Adipose tissue (tissue), 3 donors: ENCODE measurements around the gene RAB22A. TPM values are rescaled to one million over a fixed set of nuclear protein-coding genes. Genes with fewer than 3 reads are reported as not detected.

Experiments used
- H3K27ac ChIP-seq: one replicate; pipeline ENCODE4 v1.5.1; 2013; ENCODE audit warnings: low read depth, low read length
- WGBS, 3 donors: extraction: QIAGEN DNeasy Blood & Tissue Kit; methylation state at CpG; one replicate each; pipeline ENCODE4 v1.1.7; 2013; 5-methylcytosine and 5-hydroxymethylcytosine counted together
- polyA plus RNA-seq, 3 donors: library from polyadenylated mRNA; stranded (reverse); fragments of 200-250 nt; gene quantifications; one replicate each; pipeline ENCODE4 v1.2.3, GENCODE V29; 2013
- donor health status: healthy with polysubstance abuse.
- donor health status: Bipolar disorder and iron deficiency.
- donor health status: healthy.

RAB22A gene
- polyA plus RNA-seq, 3 donors = 2.7 to 10.9 (median 5.4) TPM

DNA sequence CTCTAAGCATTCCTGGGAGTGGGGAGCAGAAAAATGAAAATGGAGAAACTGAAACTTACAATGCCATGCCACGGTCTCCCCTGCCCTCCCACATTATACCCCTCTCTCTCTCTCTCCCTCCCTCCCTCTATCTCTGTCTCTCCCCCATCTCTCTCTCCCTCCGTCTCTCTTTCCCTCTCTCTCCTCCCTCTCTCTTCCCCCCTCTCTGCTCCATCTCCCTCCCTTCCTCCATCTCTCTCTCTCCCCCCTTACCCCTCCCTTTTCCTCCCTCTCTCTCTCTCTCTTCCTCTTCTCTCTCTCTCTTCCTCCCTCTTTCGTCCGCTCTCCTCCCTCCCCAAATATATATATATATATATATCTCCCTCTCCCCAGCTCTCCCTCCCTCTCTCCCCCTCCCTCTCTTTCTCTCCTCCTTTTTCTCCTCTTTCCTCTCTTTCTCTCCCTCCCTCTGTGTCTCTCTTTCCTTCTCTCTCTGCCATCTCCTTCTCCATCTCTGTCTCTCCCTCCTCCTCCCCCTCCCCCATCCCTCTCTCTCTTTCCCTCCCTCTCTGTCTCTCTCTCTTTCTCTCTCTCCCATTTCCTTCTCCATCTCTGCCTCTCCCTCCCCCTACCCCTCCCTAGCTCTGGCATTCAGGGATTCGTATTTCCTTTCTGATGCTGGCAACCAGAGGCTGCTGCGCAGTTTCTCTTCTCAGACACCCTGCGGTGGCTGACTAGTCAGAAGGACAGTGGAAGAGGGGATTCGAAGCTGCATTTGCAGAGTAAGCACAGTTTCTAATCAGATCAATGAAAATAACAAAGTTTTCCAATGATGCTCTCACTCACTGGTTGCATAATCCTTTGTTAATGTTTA lies 65.6 kb downstream of the RAB22A start:
- WGBS, 3 donors = 44 to 46% (median 44%) methylated on average over 8 of the region's 8 CpGs

DNA sequence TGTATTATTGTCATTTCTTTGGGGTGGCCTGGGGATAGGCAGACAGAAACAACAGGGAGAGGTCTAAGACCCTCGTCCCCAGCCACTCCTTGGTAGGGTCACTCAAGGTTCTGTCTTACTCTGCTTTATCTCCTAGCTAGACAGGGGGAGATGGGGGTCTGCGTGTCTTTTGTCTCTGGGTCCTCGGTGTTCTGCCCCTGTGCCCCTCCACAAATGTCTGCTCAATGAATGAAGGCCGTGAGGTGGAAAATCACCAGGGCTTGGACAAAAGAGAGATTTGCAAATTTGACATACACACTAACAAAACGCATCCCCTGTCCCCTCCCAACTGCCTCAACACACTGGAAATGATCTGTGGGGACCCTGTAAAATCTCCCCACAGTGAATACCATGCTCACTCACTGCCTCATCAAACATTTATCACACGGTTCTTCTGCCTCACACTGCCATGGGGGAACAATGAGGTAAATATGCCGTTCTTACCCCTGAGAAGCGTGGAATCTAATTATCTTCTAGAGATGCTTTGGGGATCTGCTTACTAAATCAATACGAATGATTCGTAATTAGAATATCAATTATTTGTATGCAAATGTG lies 66.3 kb downstream of the RAB22A start:
- 56 to 87% (median 84%) methylated on average over 10 of the region's 10 CpGs for WGBS, 3 donors
- no peak overlapping the region for H3K27ac ChIP-seq

More for the DNA sequence above, 65.6 kb downstream of the RAB22A start:
- H3K27ac ChIP-seq = no peak overlapping the region

DNA sequence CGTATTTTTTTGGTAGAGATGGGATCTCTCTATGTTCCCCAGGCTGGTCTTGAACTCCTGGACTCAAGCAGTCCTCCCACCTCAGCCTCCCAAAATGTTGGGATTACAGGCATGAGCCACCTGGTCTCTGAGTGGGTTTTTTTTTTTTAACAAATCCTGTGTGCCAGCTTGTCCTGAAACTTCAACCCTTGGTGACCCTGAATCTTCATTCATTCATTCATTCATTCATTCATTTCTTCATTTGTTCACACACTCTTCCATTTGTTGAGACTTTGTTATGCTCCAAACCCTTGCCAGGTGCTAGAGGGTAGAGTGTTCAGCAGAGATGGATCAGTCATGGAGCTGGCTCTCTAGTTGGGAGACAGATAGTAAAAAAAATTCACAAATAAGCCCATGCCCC lies 67.5 kb downstream of the RAB22A start:
- no peak overlapping the region for H3K27ac ChIP-seq
- WGBS, 3 donors = 56 to 92% (median 90%) methylated on average over 1 of the region's 1 CpG

DNA sequence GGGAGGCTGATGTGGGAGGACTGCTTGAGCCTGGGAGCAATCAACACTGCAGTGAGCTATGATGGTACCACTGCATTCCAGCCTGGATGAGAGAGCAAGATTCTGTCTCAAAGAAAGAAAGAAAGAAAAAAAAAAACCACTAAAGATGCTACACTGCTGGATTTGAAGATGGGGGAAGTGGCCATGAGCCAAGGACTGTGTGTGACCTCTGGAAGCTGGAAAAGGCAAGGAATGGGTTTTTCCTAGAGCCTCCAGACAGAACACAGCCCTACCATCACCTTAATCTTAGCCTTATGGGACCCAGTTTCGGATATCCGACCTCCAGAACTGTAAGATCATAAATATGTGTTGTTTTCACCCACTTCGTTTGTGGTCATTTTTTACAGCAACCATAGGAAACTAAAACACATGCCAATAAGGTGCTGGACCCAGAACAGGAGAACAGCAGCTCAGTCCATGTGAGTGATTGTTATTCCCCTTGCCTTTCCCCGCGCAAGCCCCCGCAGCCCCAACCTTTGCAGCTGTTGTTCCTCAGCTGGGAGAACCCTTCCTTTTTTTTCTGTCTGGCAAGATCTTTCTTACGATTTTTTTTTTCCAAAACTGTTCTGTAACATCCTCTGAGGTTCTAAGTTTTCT lies 68.4 kb downstream of the RAB22A start:
- no peak overlapping the region for H3K27ac ChIP-seq
- 52 to 77% (median 57%) methylated on average over 7 of the region's 7 CpGs for WGBS, 3 donors

DNA sequence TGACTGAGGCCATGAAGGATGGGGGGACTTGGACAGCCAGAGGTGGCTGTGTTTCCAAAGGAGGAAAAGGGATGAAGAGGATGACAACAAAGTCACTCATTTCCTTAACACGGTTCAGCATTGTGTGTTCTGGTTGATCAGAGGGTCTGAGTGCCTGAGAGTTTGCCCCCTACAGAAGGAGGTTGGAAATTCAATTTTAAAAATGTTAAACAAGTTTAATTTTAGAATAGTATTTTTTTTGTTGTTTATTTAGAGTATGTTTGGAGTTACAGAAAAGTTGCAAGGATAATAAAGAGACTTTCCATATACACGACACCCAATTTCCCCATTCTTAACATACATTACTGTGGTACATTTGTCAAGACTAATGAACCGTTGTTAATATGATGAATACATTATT lies 69.2 kb downstream of the RAB22A start:
- H3K27ac ChIP-seq = no peak overlapping the region
- WGBS, 3 donors = 60 to 72% (median 66%) methylated on average over 3 of the region's 3 CpGs

DNA sequence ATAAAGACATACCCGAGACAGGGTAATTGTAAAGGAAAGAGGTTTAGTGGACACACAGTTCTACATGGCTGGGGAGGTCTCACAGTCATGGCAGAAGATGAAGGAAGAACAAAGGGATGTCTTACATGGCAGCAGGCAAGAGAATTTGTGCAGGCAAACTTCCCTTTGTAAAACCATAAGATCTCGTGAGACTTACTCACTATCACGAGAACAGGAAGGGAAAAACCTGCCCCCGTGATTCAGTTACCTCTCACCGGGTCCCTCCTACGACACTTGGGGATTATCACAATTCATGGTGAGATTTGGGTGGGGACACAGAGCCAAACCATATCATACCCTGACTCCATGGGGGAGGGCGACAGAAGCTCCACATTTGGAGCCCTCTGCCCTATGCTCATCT lies 72.1 kb downstream of the RAB22A start:
- H3K27ac ChIP-seq = no peak overlapping the region

DNA sequence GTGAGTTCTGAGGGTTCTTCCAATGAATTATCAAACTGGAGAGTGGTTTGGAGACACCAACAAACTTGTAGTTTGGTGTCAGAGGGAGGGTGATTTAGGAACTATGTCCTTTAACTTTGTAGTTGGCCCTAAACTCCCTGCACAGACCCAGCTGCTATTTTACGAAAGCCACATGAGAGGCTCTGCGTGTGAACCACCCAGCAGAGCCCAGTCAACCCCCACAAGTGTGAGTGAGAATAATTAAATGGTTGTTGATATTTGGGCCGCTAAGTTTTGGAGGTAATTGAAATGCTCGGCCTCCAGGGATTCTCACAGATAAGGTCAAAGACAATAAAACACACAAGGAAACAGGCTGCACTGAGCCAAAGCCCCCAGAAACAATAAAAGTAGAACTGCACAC lies 72.6 kb downstream of the RAB22A start:
- WGBS, 3 donors = 79 to 88% (median 85%) methylated on average over 4 of the region's 4 CpGs
- no peak overlapping the region for H3K27ac ChIP-seq

More for the DNA sequence above, 72.1 kb downstream of the RAB22A start:
- 89 to 94% (median 91%) methylated on average over 7 of the region's 7 CpGs for whole genome bisulfite sequencing, 3 donors

DNA sequence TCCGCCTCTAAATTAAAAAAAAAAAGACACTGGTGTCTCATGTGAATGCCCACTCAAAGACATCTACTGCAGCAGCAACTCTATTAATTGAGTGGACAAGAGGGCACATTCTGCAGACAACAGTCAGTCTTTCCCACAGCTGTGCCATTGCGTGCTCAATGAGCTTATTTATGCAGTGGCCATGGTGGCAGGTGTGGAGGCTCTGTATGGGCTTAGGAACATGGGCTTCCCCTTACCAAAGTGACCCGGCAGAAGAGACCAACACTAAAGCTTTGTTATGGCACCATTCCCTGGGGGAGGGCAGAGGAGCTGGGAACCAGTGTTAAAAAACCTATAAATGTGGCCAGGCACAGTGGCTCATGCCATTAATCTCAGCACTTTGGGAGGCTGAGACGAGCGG lies 75.3 kb downstream of the RAB22A start:
- WGBS, 3 donors = 86 to 95% (median 89%) methylated on average over 5 of the region's 5 CpGs

DNA sequence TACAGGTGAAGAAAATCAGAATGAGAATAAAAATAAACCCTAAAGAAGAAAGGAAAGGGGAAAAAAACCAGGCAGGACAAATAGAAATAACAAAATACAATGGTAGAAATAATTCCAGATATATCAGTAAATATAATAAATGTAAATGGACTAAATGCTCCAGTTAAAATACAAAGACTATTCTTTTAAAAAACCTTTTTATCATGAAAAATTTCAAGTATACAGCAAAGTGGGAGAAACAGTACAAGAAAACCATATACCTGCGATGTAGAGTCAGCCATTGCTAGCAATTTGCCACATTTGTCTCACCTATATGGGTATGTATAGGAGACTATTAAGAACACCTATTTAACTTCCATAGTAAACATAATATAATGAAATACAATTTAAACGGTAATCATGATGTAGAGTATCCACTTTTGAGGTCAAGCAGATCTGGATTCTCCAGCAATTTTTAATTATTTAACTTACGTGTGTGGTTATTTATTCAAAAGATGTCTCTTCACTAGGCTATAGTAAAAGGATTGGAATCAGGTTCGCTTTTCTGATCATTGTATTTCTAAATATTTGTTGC lies 78.6 kb downstream of the RAB22A start:
- H3K27ac ChIP-seq = no peak overlapping the region
- WGBS, 3 donors = 62 to 78% (median 78%) methylated on average over 4 of the region's 4 CpGs

More for the DNA sequence above, 75.3 kb downstream of the RAB22A start:
- H3K27ac ChIP-seq = no peak overlapping the region

DNA sequence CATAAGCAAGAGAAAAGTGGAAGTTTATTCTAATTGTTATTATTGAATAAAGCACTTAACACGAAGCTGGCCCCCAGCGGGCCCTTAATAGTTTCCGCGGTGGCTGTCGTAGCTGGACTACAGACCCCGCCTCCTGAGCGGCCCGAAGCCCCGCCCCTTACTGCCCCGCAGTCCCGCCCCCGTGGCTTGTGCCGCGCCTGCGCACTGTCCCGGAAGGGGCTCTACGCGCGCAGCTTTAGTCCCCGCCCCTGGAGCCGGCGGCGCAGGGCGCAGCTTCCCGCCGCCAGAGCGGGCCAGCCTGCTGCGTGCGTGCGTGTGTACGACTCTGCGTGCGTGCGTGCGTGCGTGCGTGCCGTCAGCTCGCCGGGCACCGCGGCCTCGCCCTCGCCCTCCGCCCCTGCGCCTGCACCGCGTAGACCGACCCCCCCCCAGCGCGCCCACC lies 79.4 kb downstream of the RAB22A start, which contains the start of gene VAPB:
VAPB (plus strand) TSS at position 348 of the 442 bp plus-strand sequence. CDS start 231 bp downstream, outside the sequence.
- H3K27ac ChIP-seq = peak within 1 kb of the TSS; percentile 74
- 0 to 1% (median 0%) methylated on average over 42 to 51 of the region's 51 CpGs for WGBS, 3 donors

DNA sequence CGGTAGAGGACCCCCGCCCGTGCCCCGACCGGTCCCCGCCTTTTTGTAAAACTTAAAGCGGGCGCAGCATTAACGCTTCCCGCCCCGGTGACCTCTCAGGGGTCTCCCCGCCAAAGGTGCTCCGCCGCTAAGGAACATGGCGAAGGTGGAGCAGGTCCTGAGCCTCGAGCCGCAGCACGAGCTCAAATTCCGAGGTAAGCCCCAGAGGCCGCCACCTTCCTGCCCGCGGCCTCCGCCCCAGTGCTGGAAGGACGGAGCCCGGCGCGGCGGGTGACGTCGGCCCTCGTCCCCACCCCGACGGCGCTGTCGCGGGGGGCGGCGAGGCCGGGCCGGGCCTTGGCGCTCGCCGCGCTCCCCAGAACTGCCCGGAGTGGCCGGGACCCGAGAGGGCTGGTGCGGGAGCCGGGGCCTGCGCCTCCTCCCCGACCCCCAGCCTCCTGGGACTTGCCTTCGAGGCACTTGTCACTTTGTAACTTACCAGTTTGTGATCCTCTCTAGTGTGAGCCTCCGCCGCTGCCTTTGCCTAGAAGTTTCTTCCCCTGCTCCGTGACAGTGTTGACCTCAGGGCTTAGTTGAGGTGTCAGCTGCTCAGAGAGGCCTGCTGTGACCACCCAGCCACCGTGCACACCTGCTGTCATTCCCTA lies 79.9 kb downstream of the RAB22A start:
- 0 to 1% (median 0%) methylated on average over 45 to 56 of the region's 56 CpGs for WGBS, 3 donors
- H3K27ac ChIP-seq = peak overlapping the region; percentile 74

DNA sequence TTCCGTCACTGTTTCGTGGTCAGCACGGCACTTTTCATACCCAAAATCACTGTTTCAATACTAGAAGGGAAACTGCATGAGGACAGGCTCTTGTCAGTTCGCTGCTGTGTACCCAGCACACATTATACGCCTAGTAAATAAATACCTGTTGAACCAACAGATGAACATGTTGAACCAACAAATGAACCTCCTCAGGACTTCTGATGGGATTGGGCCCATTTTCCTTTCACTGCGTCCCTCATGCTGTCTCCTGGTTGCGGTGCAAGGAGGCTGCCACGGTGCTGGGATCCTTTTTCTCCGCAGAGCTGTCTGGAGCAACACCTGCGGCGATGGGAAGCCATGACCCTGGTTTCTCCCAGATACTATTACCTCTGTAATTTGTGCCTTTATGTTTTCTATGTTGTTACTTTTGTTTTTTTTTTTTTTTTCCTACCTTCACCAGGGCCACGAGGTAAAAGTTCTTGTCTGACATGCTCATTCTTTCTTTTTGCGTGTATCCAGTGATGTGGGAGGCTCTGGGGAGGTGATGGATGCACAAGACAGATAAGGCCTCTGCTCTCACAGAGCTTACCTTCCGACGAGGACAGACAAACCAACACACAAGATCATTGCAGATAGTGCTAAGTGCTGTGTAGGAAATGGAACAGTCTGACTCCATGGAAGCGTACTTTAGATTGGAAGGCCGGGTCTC lies 80.6 kb downstream of the RAB22A start:
- WGBS, 3 donors = 67 to 76% (median 75%) methylated on average over 17 of the region's 17 CpGs

DNA sequence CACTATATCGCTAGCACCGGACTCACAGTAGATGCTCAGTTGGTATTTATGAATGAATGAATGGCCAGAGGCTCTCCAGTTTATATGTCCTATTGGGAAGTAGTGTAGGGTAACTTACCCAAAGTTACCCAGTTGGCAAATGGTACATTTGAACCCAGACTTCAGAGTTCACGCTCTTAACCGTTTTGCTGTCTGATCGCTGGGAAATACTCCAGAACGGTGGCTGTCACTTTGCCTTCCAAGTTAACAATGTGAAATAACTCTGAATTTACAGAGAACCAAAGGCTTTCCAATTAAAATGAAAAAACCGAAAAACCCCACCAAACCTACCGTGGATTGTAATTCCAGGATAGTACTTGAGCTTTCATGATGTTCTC lies 81.1 kb downstream of the RAB22A start:
- 94 to 97% (median 96%) methylated on average over 8 of the region's 8 CpGs for WGBS, 3 donors
- H3K27ac ChIP-seq = no peak overlapping the region

More for the DNA sequence above, 80.6 kb downstream of the RAB22A start:
- no peak overlapping the region for H3K27ac ChIP-seq

DNA sequence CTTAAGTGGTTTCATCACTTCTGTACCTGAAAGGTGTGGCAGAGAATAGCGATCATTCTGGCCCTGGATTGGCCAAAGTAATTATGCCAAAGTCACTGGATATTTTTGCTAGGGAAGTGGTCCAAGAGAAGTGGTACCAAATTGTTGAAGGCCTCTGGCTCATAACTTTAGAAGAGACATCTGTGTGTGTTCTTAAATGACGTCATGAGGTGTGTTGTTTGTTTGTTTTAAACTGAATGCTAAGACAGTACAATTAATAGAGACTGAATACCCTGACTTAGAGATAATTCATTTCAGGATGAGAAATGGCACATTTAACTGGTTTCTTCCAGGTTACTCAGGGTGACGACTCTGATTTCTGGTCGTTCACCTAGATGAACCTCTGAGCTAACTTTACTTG lies 82.8 kb downstream of the RAB22A start:
- WGBS, 3 donors = 75 to 91% (median 87%) methylated on average over 4 of the region's 4 CpGs
- H3K27ac ChIP-seq = no peak overlapping the region

DNA sequence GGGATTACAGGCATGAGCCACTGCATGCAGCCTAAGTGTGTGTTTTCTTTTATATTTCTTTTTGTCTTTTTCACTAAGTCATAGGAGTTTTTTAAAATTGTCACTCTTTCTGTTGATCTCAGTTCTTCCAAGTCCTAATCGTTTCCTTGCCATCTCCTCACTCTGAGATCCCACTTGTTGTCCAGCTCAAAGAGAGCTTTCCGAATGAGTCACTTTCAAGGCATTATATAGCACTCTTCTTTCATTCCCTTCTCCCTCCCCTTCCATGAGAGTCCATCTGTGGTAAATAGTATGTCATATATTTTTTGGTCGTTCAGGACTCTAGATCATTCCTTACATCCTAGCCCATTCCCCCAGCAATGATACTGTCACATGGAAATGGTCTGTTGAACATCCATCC lies 83.8 kb downstream of the RAB22A start:
- WGBS, 3 donors = 83 to 86% (median 83%) methylated on average over 3 of the region's 3 CpGs
- H3K27ac ChIP-seq = no peak overlapping the region

DNA sequence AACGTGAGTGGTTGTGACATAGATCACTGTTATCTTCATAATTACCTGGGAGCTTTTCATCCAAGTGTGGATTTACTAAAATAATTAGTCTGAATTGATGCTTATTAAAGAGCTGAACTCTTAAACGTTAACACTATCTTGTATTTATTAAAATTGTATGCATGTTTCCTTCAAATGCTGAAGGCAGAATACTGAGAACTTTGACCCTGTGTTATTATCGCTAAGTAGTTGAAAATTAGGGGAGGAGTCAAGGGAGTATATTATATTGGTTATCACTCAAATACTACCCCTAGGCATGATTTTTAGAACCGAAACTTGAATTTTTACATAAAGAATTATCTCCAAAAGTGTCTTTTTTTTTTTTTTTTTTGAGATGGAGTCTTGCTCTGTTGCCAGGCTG lies 85.3 kb downstream of the RAB22A start:
- 61 to 80% (median 80%) methylated on average over 4 of the region's 4 CpGs for WGBS, 3 donors
- H3K27ac ChIP-seq = no peak overlapping the region

DNA sequence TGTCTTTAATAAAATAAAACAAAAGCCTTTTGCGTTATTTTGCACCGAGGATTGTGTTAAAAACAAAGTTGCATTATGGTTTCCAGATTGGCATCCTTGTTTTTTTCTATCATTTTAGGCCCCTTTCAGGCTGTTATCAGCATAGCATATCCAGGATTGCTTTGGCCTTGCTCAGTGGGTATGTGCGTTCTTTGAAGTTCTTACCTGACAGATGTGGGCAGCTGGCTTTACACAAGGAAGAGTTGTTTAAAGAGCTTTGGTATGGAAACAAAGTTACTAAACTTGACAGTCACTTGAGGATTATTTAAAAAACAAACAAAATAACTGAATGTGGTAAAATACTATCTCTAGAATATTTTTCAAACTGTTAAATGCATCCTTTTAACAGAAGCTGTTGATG lies 86.1 kb downstream of the RAB22A start:
- 74 to 96% (median 96%) methylated on average over 3 of the region's 3 CpGs for WGBS, 3 donors
- H3K27ac ChIP-seq = no peak overlapping the region

DNA sequence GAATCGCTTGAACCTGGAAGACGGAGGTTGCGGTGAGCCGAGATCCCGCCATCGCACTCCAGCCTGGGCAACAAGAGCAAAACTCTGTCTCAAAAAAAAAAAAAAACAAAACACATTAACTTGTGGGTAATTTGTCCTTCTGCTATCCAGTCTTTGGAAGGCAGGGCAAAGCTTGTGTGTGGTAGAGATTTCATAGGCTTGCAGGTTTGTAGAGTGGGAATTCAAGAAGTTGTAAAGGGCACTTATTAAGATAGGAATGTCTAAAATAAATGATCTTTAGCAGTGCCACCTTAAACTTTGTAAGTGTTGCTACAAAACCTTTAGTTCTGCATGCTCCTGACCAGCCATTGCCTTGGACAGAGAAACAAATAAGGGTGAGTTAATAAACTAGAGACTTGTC lies 87.9 kb downstream of the RAB22A start:
- H3K27ac ChIP-seq = no peak overlapping the region
- 97 to 99% (median 98%) methylated on average over 6 of the region's 6 CpGs for WGBS, 3 donors
